Endothelial cell (in vitro differentiated cells): ENCODE results near the gene DAGLA. TPM values are rescaled to one million over a fixed set of nuclear protein-coding genes. Genes with fewer than 3 reads are reported as not detected.

ENCODE experiments used
- DNase-seq: peaks from one replicate; pipeline ENCODE4 v3.0.0; 2021; ENCODE audit warnings: low spot score
- H3K27ac Mint-ChIP-seq: one replicate; pipeline ENCODE4 v1.8.0; 2021; ENCODE audit warnings: mixed read lengths, inconsistent platforms; ENCODE audit not compliant: unreplicated experiment
- H3K27me3 Mint-ChIP-seq: one replicate; pipeline ENCODE4 v1.8.0; 2021; ENCODE audit warnings: mild to moderate bottlenecking, moderate library complexity, mixed read lengths, inconsistent platforms; ENCODE audit not compliant: unreplicated experiment
- H3K36me3 Mint-ChIP-seq: one replicate; pipeline ENCODE4 v1.8.0; 2021; ENCODE audit warnings: mild to moderate bottlenecking, low read depth, mixed read lengths, inconsistent platforms; ENCODE audit not compliant: unreplicated experiment
- H3K4me1 Mint-ChIP-seq: one replicate; pipeline ENCODE4 v1.8.0; 2021; ENCODE audit warnings: mild to moderate bottlenecking, mixed read lengths, inconsistent platforms; ENCODE audit not compliant: unreplicated experiment
- H3K4me3 Mint-ChIP-seq: one replicate; pipeline ENCODE4 v1.8.0; 2021; ENCODE audit warnings: mild to moderate bottlenecking, mixed read lengths, inconsistent platforms; ENCODE audit not compliant: unreplicated experiment
- H3K9me3 Mint-ChIP-seq: one replicate; pipeline ENCODE4 v1.8.0; 2021; ENCODE audit warnings: mixed read lengths, inconsistent platforms; ENCODE audit not compliant: unreplicated experiment
- total RNA-seq: library from RNA; stranded (reverse); fragmentation: NEBNext Ultra II Directional; extraction: Animal tissue kit (Norgen Biotek cat#: 25700); gene quantifications from one replicate; pipeline ENCODE4 v1.2.1, GENCODE V29; 2021; ENCODE audit not compliant: unreplicated experiment
- TF ChIP-seq, protein P1 (sequence below): fragments of 200-600 bp; sonication (generic); IDR thresholded peaks from one replicate; pipeline ENCODE4 v1.5.0; 2021; ENCODE audit warnings: antibody characterized with exemption; ENCODE audit not compliant: unreplicated experiment

DAGLA gene
- total RNA-seq, 1 donor from 2014 or later, result 3.2 TPM

DNA sequence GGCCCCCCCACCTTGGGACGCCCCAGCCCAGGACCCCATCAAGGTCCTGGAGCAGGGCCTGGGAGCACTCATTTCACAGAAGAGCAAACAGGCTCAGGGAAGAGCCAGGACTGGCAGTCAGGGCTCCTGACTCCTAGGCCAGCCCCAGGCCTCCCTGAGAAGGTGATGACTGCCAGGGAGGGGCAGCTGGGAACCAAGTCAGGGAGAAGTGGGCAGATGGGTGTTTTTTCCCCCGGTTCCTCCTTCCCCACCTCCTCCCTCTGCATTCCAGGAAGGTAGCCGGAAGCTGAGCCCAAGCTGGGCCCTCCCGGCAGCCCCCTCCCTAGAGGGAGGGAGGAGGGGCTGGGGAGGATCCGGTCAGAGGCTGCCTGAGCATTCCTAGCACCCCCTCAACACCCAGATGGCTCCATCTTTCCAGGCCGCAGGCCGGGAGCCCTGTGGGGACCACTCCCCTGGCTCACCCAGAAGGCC is 91.8 kb downstream of the DAGLA start:
- H3K27me3 Mint-ChIP-seq, result peaks cover 13% of the 10 kb centered on the region
- H3K4me1 Mint-ChIP-seq, result peaks cover 6% of the 10 kb centered on the region
- H3K9me3 Mint-ChIP-seq, result no peaks in the 10 kb centered on the region
- DNase-seq, result no peak
- no peak overlapping the region for H3K27ac Mint-ChIP-seq
- TF ChIP-seq, protein P1, sequence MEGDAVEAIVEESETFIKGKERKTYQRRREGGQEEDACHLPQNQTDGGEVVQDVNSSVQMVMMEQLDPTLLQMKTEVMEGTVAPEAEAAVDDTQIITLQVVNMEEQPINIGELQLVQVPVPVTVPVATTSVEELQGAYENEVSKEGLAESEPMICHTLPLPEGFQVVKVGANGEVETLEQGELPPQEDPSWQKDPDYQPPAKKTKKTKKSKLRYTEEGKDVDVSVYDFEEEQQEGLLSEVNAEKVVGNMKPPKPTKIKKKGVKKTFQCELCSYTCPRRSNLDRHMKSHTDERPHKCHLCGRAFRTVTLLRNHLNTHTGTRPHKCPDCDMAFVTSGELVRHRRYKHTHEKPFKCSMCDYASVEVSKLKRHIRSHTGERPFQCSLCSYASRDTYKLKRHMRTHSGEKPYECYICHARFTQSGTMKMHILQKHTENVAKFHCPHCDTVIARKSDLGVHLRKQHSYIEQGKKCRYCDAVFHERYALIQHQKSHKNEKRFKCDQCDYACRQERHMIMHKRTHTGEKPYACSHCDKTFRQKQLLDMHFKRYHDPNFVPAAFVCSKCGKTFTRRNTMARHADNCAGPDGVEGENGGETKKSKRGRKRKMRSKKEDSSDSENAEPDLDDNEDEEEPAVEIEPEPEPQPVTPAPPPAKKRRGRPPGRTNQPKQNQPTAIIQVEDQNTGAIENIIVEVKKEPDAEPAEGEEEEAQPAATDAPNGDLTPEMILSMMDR, result no peak
- no peaks in the 10 kb centered on the region for H3K36me3 Mint-ChIP-seq
- H3K4me3 Mint-ChIP-seq, result no peak overlapping the region

DNA sequence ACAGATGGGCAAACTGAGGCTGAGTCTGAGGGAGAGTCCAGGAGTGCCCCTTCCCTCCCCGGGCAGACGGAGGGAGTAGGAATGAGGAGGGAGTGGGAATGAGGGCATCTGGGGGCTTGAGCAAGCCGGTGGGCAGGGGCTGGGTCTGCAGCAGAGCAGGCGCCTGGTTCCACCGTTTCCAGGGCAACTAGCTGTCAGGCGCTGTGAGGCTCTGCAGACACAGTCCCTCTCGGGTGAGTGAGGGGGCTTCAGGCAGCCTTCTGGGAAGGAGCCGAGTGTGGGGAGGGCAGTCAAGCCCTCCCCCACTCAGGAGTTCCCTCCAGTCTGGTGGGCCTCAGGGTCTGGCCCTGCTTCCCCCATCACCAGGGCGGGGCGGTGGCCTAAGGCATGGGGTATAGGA is 93.2 kb downstream of the DAGLA start:
- peaks cover 15% of the 10 kb centered on the region for H3K27me3 Mint-ChIP-seq
- H3K27ac Mint-ChIP-seq, result no peak overlapping the region
- H3K4me1 Mint-ChIP-seq, result peaks cover 6% of the 10 kb centered on the region
- no peak for DNase-seq
- TF ChIP-seq, protein P1, result no peak
- no peak overlapping the region for H3K4me3 Mint-ChIP-seq
- H3K9me3 Mint-ChIP-seq, result no peaks in the 10 kb centered on the region
- no peaks in the 10 kb centered on the region for H3K36me3 Mint-ChIP-seq

DNA sequence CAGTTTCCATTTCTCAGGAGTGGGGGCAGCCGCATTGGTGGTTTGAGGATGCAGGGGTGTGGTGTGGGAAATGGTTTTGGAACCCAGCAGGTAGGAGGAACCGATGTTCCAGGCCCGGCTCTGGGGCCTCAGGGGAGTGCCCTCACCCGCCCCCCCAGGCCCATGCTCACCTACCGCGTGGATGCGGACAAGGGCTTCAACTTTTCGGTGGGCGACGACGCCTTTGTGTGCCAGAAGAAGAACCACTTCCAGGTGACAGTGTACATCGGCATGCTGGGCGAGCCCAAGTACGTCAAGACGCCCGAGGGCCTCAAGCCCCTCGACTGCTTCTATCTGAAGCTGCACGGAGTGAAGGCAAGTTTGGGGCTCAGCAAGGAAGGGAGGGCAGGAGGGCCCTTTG is 93.6 kb downstream of the DAGLA start:
- no peak for DNase-seq
- Mint-ChIP-seq H3K27me3 (peaks cover 15% of the 10 kb centered on the region), H3K36me3 (no peaks in the 10 kb centered on the region), H3K27ac (no peak overlapping the region), H3K9me3 (no peaks in the 10 kb centered on the region), H3K4me1 (peaks cover 6% of the 10 kb centered on the region), H3K4me3 (no peak overlapping the region)
- TF ChIP-seq, protein P1, result no peak

DNA sequence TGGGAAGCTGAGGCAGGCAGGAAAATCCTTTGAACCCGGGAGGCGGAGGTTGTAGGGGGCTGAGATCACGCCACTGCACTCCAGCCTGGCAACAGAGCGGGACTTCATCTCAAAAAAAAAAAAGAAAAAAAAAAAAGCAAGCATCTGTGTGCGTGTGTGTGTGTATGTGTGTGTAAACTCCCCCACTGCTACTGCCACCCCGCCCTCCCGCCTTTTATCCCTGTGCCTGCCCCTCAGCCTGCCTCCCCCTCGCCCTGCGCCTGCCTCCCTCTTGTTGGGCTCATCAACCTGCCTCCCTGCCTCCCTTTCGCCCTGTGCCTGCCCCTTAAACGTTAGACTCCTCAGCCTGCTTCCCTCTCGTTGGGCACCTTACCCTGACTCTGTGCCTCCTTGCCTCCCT is 94.2 kb downstream of the DAGLA start:
- Mint-ChIP-seq H3K4me1 (peaks cover 6% of the 10 kb centered on the region), H3K27ac (no peak overlapping the region), H3K4me3 (no peak overlapping the region), H3K36me3 (no peaks in the 10 kb centered on the region), H3K27me3 (peaks cover 15% of the 10 kb centered on the region), H3K9me3 (no peaks in the 10 kb centered on the region)
- DNase-seq, result no peak
- TF ChIP-seq, protein P1, result no peak

DNA sequence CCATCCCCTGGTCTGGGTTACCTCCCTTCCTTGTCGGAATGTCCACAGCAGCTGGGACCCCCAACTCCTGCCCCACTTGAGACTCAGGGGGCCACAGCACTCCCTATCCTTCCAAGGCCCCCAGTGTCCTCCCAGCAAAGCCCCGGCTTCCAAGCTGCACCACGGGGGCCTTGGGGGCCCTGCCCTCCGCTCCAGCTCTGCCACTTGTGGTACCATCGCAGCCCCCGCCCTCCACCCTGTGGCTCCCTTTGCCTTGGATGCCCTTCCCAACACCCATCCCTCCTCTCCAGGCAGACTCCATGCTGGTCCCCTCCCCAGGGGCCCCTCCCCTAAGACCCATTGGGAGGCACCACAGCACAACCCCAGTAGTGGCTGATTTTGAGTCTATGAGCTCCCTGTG is 94.9 kb downstream of the DAGLA start:
- Mint-ChIP-seq H3K4me3 (no peak overlapping the region), H3K9me3 (no peaks in the 10 kb centered on the region), H3K27ac (no peak overlapping the region), H3K27me3 (peaks cover 15% of the 10 kb centered on the region), H3K36me3 (no peaks in the 10 kb centered on the region), H3K4me1 (peaks cover 6% of the 10 kb centered on the region)
- TF ChIP-seq, protein P1, result no peak
- DNase-seq, result no peak
